ENCODE data around the gene CAMSAP1.

The CAMSAP1 gene

DNA sequence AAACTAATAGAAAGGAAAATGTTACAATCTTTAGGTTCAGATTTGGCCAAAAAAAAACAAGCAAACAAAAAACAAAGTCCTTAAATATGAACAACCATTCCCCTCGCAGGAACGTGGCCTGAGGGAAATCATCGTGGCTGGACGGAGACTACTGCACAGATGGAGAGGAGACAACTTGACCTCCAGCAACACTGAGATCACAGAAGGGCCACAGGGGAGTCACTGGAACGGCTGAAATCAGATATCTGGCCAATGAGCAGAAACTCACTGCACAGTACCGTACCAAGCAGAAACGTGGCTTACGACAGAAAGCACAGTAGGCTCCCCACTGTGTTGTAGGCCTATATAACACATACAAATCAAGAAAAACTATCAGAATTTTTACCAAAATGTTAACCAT is 27.7 kb downstream of the CAMSAP1 start:
- DNase-seq (ENCODE audit: insufficient read length, low spot score) = no peak
- FAIRE-seq = no peak
- TF ChIP-seq, protein P1, sequence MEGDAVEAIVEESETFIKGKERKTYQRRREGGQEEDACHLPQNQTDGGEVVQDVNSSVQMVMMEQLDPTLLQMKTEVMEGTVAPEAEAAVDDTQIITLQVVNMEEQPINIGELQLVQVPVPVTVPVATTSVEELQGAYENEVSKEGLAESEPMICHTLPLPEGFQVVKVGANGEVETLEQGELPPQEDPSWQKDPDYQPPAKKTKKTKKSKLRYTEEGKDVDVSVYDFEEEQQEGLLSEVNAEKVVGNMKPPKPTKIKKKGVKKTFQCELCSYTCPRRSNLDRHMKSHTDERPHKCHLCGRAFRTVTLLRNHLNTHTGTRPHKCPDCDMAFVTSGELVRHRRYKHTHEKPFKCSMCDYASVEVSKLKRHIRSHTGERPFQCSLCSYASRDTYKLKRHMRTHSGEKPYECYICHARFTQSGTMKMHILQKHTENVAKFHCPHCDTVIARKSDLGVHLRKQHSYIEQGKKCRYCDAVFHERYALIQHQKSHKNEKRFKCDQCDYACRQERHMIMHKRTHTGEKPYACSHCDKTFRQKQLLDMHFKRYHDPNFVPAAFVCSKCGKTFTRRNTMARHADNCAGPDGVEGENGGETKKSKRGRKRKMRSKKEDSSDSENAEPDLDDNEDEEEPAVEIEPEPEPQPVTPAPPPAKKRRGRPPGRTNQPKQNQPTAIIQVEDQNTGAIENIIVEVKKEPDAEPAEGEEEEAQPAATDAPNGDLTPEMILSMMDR (IDR thresholded peaks at IDR 0.05; ENCODE audit: insufficient read depth, missing control alignments) = no peak

DNA sequence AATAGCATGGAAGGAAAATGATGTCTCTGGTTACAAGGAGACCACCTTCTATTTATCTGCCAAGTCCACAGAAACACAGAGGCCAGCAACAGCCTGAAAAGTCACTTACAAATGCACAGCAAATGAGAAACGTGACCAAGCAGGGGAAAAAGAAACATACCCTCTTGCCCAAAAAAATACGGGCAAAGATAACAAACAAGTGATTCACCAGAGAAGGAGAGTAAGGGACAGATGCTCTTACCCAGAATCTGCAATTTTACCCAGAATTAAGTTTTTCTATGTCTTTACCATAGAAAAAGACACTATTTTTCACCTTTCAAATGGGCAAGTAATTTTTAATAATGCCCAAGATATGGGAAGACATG is 28.1 kb downstream of the CAMSAP1 start:
- no peak for FAIRE-seq

DNA sequence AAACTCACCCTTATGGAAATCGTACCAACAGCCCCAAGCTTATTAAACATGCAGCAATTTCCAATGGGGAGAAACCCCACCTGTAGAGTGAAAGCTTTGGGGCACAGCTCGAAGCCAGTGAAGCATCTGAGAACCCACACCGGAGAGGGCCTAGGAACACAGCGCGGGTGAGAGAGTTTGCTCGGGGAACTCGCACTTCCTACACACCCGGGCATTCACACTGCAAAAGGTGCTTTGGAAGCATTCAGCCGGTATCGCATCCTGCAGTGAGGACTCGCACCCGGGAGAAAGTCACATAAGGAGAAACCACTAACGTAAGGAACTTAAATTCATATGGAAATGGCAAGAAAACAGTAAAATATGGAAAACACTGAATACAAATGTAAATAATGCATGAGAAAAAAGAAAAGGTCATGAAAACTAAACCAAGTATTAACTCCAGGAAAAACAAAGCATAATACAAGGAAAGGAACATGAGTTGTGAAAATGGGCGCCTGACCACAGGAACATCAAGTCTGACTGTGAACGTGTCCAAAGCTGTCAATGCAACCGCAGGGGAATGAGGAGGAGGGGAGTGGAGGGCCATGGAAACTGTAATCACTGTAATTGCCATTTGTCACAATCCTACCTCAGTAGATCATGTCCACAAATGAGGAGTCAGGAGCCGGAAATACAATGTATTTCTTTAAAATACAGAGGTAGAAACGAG is 28.7 kb downstream of the CAMSAP1 start:
- TF ChIP-seq, protein P1 (IDR thresholded peaks at IDR 0.05; ENCODE audit: insufficient read depth, missing control alignments) = no peak
- DNase-seq (ENCODE audit: insufficient read length, low spot score) (no peak), FAIRE-seq (no peak)

More for the DNA sequence above, 28.1 kb downstream of the CAMSAP1 start:
- no peak for DNase-seq (ENCODE audit: insufficient read length, low spot score)
- TF ChIP-seq, protein P1 (IDR thresholded peaks at IDR 0.05; ENCODE audit: insufficient read depth, missing control alignments) = no peak

DNA sequence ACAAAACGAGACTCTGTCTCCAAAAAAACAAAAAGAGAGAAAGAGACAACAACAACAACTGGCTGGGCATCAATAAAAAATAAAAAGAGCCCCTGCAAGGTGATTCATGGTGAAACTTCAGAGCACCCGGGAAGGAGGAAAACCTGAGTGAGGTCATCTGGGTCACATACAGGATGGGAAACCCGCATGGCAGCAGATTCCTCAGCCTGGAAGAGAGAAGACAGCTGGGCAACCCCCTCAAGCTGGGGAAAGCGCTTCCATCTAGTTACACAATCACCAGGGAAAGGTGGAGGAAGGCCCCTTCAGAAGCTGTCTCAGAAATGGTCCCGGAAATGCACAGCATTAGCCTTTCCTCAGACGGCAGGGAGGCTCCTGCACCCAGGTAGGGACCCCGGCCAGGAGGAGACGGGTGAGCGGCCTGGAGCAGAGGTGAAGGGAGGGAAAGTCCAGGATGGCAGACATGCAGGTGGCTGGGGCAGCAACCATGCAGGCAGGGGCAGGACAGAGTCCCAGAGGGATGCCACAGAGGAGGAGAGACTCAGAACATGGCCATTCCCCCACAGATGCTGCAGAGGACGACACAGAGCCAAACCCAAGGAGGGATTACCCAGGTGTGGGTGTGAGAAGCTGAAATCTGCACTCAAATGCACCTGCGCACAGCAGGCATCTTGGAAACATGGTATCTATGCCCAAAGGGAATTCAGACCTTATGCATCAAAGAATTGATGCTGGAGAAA is 29.4 kb downstream of the CAMSAP1 start:
- no peak for FAIRE-seq
- TF ChIP-seq, protein P1 (IDR thresholded peaks at IDR 0.05; ENCODE audit: insufficient read depth, missing control alignments) = no peak
- DNase-seq (ENCODE audit: insufficient read length, low spot score) = no peak

DNA sequence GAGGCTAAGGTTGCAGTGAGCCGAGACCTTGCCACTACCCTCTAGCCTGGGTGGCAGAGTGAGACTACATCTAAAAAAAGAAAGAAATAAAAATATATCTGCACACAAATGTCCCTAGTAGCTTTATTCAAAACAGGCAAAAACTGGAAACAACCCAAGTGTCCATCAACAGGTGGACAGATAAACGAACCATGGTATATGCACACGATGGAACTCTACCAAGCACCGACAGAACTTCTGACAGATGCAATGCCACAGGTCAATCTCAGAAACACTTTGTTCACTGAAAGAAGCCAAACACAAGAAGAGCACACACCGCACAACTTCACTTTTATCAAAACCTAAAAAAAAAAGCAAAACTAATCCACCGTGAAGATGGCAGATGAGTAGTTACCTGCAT is 30.4 kb downstream of the CAMSAP1 start:
- TF ChIP-seq, protein P1 (IDR thresholded peaks at IDR 0.05; ENCODE audit: insufficient read depth, missing control alignments) = no peak
- DNase-seq (ENCODE audit: insufficient read length, low spot score) (no peak), FAIRE-seq (no peak)

DNA sequence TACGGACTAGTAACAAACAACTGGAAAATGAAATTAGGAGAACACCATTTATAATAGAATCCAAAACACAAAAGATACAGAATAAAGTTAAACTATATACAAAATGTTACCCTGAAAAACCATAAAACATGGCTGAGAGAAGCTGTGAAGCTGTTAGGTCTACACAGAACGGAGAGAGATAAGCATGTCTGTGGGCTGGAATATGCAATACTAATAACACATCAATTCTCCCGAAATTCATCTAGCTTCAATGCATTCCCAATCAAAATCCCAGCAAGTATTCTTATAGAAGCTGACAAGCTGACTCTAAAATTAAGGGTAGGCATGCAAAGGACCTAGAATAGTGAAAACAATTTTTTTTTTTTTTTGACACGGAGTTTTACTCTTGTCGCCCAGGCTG is 32.5 kb downstream of the CAMSAP1 start:
- DNase-seq (ENCODE audit: insufficient read length, low spot score) (no peak), FAIRE-seq (no peak)
- TF ChIP-seq, protein P1 (IDR thresholded peaks at IDR 0.05; ENCODE audit: insufficient read depth, missing control alignments) = no peak

DNA sequence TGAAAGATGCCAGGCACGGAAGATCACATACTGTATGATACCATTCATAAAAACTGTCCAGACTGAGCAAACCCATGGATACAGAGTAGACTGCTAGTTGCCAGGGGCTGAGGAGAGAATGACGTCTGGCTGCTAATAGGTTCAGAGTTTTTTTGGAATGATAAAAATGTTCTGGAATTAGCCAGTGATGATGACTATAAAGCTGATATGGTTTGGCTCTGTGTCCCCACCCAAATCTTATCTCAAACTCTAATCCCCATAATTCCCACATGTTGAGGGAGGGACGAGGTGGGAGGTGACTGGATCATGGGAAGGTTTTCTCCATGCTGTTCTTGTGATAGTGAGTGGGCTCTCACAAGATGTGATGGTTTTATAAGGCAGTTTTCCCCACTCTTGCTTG is 37.4 kb downstream of the CAMSAP1 start:
- DNase-seq (ENCODE audit: insufficient read length, low spot score) = no peak
- TF ChIP-seq, protein P1 (IDR thresholded peaks at IDR 0.05; ENCODE audit: insufficient read depth, missing control alignments) = no peak
- no peak for FAIRE-seq
